HG02852 (cell line): ENCODE results near the gene GPALPP1.
"Not testable (repeated sequence)": the region's sequence is repeated elsewhere in the genome, so short reads cannot be mapped to it uniquely, and the experiment has no call there.

Experiments
- ATAC-seq: cut with Tn5 transposase; IDR thresholded peaks from one replicate; pipeline ENCODE4 v1.9.1; 2021; ENCODE audit warnings: mild to moderate bottlenecking, moderate library complexity; ENCODE audit not compliant: unreplicated experiment

The GPALPP1 gene, protein sequence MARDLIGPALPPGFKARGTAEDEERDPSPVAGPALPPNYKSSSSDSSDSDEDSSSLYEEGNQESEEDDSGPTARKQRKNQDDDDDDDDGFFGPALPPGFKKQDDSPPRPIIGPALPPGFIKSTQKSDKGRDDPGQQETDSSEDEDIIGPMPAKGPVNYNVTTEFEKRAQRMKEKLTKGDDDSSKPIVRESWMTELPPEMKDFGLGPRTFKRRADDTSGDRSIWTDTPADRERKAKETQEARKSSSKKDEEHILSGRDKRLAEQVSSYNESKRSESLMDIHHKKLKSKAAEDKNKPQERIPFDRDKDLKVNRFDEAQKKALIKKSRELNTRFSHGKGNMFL

GRCh38 chr13:44989071-44989889, at the start of gene GPALPP1, which contains the start of gene NUFIP1:
Gene GPALPP1, plus strand, starts transcription at chr13:44989538. Its CDS starts 117 bp downstream, at chr13:44989655.
Gene NUFIP1, minus strand, starts transcription at chr13:44989471. Its CDS starts 35 bp downstream, at chr13:44989436.
- ATAC-seq: peak; percentile 98

DNA sequence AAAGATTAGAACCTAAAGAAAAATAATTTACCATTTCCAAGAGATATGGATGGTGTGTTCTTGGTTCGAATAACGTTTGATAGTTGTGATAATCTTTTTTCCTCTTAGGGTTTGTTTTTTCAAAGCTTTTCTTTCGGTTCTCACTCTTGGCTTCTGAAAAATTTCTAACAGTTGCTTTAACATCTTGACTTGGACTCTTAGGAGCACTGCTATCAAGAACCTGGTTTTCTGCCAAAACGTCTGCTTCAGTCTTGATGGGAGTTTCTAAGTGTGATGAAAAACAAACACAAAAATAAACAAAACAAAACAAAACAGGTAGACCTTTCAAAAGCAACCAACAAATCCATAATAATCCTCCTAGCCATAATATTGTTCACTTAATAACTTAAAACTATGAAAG, 45.9 kb upstream of the GPALPP1 start:
- not testable (repeated sequence) for ATAC-seq

DNA sequence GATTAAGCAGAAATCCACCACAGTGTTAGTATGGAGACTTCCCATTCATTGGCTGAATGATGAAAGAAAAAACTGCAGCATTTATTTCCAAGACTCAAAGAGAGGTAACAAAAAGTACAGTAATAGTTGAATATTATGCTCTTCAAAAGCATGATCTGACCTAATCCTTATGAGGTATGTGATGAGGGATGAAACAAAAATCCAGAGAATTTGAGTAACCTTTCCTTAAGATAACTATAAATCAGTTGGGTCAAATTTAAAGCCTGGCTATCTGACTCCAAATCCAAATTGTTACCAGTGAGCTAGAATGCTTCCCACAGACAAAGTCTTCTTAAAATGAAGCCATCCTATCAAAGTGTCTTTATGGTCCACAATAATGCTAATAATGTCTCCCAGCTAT, 38.2 kb upstream of the GPALPP1 start:
- no peak for ATAC-seq

- ATAC-seq: no peak
Observed at GRCh38 chr13:44952671-44953070, 36.7 kb upstream of the GPALPP1 start.

DNA sequence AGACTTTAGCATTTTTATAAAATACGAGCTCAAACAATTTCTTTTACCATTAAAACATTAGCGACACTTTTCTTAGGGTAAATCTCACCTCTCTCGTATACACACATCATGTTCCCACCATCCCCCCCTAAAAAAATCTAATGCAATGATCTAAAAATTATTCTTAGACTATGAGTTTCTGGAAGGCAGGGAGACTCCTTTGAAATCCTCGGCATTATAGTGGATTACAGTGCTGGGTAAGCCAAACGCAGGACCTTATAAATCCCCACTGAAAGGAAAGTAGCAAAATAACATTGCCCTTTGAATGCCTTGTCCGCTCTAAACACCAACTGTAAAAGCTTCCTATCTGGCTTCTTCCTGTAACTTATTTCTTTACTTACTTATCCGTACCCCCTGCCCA, 35.1 kb upstream of the GPALPP1 start:
- ATAC-seq: no peak

DNA sequence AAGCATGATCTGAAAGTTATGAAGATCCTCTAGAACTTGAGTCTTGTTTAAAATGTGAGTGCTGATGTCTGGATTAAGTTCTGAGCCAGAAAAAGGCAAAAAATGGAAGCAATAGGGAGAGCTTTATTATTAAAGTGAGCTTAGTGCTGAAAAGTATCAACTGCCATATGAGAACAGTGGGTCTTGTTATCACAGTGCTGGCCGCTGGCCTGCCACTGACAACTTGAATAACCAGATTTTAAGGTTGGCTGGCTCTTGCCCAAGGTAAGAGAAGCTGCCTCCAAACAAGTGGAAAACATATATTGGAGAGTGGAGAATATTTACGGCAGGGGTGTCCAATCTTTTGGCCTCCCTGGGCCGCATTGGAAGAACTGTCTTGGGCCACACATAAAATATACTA, 33.9 kb upstream of the GPALPP1 start:
- no peak for ATAC-seq

GRCh38 chr13:44961997-44962396, 27.3 kb upstream of the GPALPP1 start:
- ATAC-seq: no peak

DNA sequence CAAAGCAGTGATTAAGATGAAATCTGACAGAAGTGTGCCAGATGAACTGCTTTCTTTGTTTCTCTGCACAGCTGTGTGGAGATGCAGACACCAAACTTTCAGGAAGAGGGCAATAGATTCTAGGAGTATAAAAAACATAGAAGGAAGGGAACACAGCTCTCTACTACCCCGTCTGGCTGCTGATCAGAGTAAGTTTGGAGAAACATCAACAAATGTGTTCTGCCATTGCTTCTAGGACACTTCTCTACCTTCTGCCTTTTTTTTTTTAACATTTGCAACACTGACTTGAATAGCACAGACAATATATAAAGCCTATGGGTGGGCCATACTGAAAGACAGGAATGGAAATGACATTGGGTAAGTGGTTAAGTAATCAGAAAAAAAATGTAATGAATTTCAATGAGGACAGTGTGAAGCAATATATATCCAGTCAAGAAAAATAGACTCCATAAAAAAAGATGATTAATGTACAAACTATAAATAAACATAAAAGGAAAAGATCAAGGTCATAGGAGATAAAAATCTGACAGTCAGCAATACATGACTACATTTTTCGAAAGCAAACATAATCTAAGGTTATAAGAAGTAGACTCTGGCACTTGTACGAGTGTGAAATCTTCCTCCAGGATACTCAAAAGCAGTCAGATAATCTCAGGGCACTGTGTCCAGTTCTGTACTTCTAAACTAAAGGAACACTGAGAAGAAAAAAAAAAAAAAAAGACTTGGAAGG, 21.5 kb upstream of the GPALPP1 start:
- ATAC-seq: no peak

GRCh38 chr13:44968434-44968815, 20.9 kb upstream of the GPALPP1 start:
- no peak for ATAC-seq

- ATAC-seq: no peak
Observed at GRCh38 chr13:44969551-44970484, 19.5 kb upstream of the GPALPP1 start.

DNA sequence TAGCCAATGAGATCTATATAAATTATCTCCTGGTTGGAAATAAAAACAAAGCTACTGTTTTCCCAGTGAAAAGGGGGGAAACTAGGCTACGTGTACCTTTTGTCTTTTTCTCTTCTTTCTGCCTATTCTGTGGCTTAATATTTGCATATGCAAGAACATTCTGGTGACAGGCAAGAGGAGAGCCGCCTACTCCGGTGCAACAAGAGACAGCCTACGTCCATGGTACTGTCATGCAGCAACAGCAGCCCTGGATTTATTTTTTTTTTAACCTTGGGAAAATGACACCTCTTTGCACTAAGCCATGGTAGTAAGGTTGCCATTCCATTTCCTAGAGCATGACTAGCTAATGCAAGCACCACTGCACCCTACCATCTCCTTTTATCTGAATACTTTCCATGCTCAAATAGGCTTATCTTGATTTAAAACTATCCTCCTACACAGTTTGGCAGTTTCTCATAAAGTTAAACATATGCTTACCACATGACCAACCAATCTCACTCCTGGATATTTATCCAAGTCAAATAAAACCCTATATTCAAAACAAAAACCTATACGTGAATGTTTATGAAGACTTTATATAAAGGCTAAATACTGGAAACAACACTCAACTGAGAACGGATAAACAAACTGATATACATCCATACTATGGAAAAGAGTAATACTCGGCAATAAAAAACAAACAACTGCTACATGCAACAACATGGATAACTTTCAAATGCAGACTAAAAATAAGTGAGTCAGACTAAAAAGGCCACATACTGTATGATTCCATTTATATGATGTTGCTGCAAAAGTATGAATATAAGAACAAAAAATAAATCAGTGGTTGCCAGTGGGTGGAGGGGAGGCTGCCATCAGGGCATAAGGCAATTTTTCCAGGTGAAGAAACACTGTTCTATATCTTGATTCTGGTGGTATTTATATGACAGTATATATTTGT, 17.4 kb upstream of the GPALPP1 start:
- no peak for ATAC-seq

DNA sequence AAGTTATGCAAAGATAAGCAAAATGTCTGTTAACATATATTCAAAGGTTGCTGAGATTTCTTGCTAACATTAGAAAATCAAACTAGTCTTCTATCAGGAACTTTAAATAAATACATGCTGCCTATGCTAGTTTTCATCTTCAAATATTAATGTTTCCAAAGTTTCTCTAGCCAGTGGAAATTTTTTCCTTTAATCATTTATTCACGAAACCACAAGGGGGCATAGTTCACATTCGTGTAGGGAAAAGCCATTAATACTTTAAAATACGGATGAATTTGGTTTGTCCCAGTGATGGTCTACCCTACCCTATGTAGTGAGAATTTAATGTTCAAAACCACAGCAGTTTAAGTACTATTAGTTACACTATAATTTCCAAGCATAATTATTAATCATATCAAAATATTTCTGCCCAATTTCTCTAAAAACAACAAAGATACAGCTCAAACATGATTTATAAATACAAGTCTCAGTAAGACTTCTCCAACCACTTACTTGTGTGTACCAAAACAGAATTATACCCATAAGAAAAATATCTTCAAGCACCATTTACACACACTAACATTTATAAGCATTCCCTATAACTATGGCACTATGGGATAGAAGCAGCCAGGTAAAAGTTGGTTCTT, 16.3 kb upstream of the GPALPP1 start:
- no peak for ATAC-seq

GRCh38 chr13:44974056-44974793, 15.1 kb upstream of the GPALPP1 start:
- ATAC-seq: peak; percentile 51

GRCh38 chr13:44976196-44976595, 13.1 kb upstream of the GPALPP1 start:
- no peak for ATAC-seq

- ATAC-seq: no peak
Observed at GRCh38 chr13:44976949-44977583, 12.3 kb upstream of the GPALPP1 start.

DNA sequence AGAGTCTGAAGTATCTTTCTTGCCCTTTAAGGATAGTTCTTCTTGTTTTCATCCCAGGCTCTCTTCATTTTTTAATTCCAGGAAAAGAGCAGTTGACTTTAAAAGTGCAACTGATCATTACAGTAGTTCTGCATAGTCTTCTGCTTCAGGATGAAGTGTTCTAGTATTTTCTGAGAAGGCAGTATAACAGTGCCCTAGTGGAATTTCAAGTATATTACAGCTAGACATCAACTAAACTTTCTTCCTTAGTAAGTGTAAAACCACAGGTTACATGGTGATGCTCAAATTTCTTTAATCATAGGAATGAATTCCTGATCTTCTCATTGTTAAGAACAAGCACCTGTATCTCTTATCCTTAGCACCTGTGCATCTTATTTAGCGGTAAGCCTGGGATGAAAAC, 11.0 kb upstream of the GPALPP1 start:
- ATAC-seq: no peak

DNA sequence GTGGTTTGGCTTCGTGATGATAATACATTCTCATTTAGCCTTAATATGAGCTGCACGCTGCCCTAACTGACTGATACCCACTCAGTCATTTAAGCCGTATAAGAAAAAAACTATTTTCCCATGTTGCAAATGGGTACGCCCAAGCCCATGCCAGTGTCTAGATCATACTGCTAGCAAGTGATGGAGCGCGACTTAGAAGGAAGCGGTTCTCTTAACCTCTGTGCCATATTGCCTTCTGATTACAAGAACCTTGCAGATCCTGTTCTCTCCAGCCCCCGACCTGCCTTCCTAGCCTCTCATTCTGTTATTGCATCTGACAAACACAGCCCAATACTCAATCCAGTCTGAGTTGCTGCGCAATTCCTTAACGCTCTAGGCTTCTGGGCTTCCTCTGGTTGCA, 603 bp downstream of the GPALPP1 start:
- ATAC-seq: peak; percentile 5

- ATAC-seq: no peak
Observed at GRCh38 chr13:45003417-45003816, 14.1 kb downstream of the GPALPP1 start.
